PC-3 (cell line): ENCODE results near the gene SEMA5A. TPM values are rescaled to one million over a fixed set of nuclear protein-coding genes. Genes with fewer than 3 reads are reported as not detected.

Experiments used
- ATAC-seq: fragments of 200-7000 bp; cut with Tn5 transposase; 2 replicates; pipeline ENCODE4 v1.9.1; 2020; ENCODE audit warnings: mild to moderate bottlenecking, moderate library complexity
- BruUV-seq: library from RNA; stranded (reverse); fragments of 400-500 nt; replicated peaks from 2 replicates; lab custom pipeline; 2021; lab: Mats Ljungman, UMichigan
- CTCF ChIA-PET: fragments of 300-600 bp; sonication (Branson Sonifier 250); formaldehyde crosslinking; loops from one replicate; lab custom pipeline; 2022; ENCODE audit warnings: antibody characterized with exemption; lab: Charles Lee
- POLR2A ChIA-PET: fragments of 300-600 bp; sonication (Branson Sonifier 250); formaldehyde crosslinking; loops from one replicate; lab custom pipeline; 2022; ENCODE audit warnings: antibody characterized with exemption; ENCODE audit not compliant: unreplicated experiment; lab: Charles Lee
- DNase-seq: peaks from one replicate; pipeline ENCODE4 v3.0.0-alpha.2; 2015
- H2AFZ ChIP-seq: fragments of 300-600 bp; sonication (generic); 2 replicates; pipeline ENCODE4 v1.6.0; 2016; ENCODE audit warnings: antibody characterized with exemption, low read length
- H3F3A ChIP-seq: fragments of 300-600 bp; sonication (generic); one replicate; pipeline ENCODE4 v1.6.0; 2017; ENCODE audit warnings: antibody characterized with exemption, low read length, control low read depth, mild to moderate bottlenecking; ENCODE audit not compliant: unreplicated experiment
- H3K27ac ChIP-seq: fragments of 300-600 bp; sonication (generic); 2 replicates; pipeline ENCODE4 v1.5.1; 2016; ENCODE audit warnings: mild to moderate bottlenecking, low read length
- H3K27me3 ChIP-seq: fragments of 300-600 bp; sonication (generic); 2 replicates; pipeline ENCODE4 v1.6.1; 2016; ENCODE audit warnings: low read length, mixed read lengths
- H3K36me3 ChIP-seq: fragments of 300-600 bp; sonication (generic); 2 replicates; pipeline ENCODE4 v1.6.1; 2016; ENCODE audit warnings: low read depth, mixed run types, low read length, mixed read lengths
- H3K4me1 ChIP-seq: fragments of 300-600 bp; sonication (generic); 2 replicates; pipeline ENCODE4 v1.5.1; 2016; ENCODE audit warnings: low read length; ENCODE audit not compliant: insufficient read depth
- H3K4me2 ChIP-seq: fragments of 300-600 bp; sonication (generic); 2 replicates; pipeline ENCODE4 v1.6.0; 2016; ENCODE audit warnings: low read length
- H3K4me3 ChIP-seq: fragments of 300-600 bp; sonication (generic); 2 replicates; pipeline ENCODE4 v1.5.1; 2016; ENCODE audit warnings: mild to moderate bottlenecking, low read length, mixed read lengths
- H3K79me2 ChIP-seq: fragments of 300-600 bp; sonication (generic); 2 replicates; pipeline ENCODE4 v1.6.1; 2017; ENCODE audit warnings: low read length, mixed read lengths
- H3K9ac ChIP-seq: fragments of 300-600 bp; sonication (generic); 2 replicates; pipeline ENCODE4 v1.6.0; 2016; ENCODE audit warnings: mild to moderate bottlenecking, low read length
- H3K9me2 ChIP-seq: fragments of 300-600 bp; sonication (generic); replicated peaks from 2 replicates; pipeline ENCODE4 v1.6.1; 2016; ENCODE audit warnings: mixed run types, low read length, mixed read lengths
- H3K9me3 ChIP-seq: fragments of 300-600 bp; sonication (generic); 2 replicates; pipeline ENCODE4 v1.6.1; 2016; ENCODE audit warnings: low read length, mixed read lengths
- H4K20me1 ChIP-seq: fragments of 300-600 bp; sonication (generic); 2 replicates; pipeline ENCODE4 v1.6.1; 2016; ENCODE audit warnings: low read length, mixed read lengths
- CTCF ChIP-seq: fragments of 300-600 bp; sonication (generic); conservative IDR thresholded peaks from 2 replicates; pipeline ENCODE4 v1.5.1; 2017; ENCODE audit warnings: antibody characterized with exemption, low read depth, mild to moderate bottlenecking, low read length
- EZH2 ChIP-seq: fragments of 300-600 bp; sonication (generic); IDR thresholded peaks from one replicate; pipeline ENCODE4 v1.6.1; 2017; ENCODE audit warnings: antibody characterized with exemption, mild to moderate bottlenecking, low read length; ENCODE audit not compliant: unreplicated experiment
- EZH2phosphoT487 ChIP-seq: fragments of 300-600 bp; sonication (generic); IDR thresholded peaks from 2 replicates; pipeline ENCODE4 v1.6.1; 2018; ENCODE audit warnings: mild to moderate bottlenecking, antibody characterized with exemption, low read length, borderline replicate concordance
- intact Hi-C: fragments of 100-400 bp; cut with micrococcal nuclease; formaldehyde crosslinking; loops from 2 replicates; pipeline ENCODE4 v1.9.0; 2023
- total RNA-seq: library from RNA; depleted of rRNA; stranded (reverse); fragments of >200 nt; gene quantifications from 2 replicates; pipeline ENCODE4 v1.2.3, GENCODE V29; 2014

Gene SEMA5A
- total RNA-seq, 1 experiment from 2014 or later = 4.4 TPM

- ChIA-PET POLR2A (no interaction called here), CTCF (no interaction called here)
- Histone ChIP-seq H3K4me1 (peaks cover 5% of the 10 kb centered on the region; the same call in 1 of the 2 replicates), H4K20me1 (no peaks in the 10 kb centered on the region), H3K27ac (no peak overlapping the region), H3K9ac (no peak overlapping the region), H3F3A (no peaks in the 10 kb centered on the region), H3K9me2 (no peaks in the 10 kb centered on the region), H2AFZ (no peak overlapping the region), H3K36me3 (no peaks in the 10 kb centered on the region), H3K79me2 (no peaks in the 10 kb centered on the region), H3K4me2 (no peak overlapping the region), H3K9me3 (no peaks in the 10 kb centered on the region), H3K4me3 (no peak overlapping the region), H3K27me3 (no peaks in the 10 kb centered on the region)
- no peak for DNase-seq
- BruUV-seq = no TSS peak
- ATAC-seq = no peak
- intact Hi-C loops = loop anchor here (5.0 kb wide), 3 partner anchors 55 to 340 kb away; no protein-coding TSS in a partner anchor
- TF ChIP-seq EZH2phosphoT487 (no peak), CTCF (no peak), EZH2 (no peak)
These were observed 48.5 kb downstream of the SEMA5A start for GRCh38 chr5:9497347-9497746.

DNA sequence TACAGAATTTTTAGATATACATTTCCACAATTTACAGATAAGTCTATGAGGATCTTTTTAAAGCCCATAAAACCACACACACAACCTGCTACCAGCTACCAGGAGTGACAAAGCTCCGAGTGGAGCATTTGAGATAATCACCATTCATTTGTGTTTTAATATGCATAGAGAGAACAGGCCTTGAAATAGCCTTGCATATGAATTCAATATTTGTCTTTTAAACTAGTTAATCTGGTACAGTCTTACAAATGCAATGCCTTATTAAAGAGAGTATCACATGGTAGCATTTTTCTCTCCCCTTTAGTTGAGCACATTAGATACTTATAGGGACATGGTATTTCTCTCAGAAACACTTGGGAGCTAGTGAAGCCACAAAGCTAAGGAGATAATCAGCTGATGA, 49.1 kb downstream of the SEMA5A start:
- no peak overlapping the region for H3K4me2 ChIP-seq
- H3K4me1 ChIP-seq = peaks cover 5% of the 10 kb centered on the region; the same call in 1 of the 2 replicates
- no peaks in the 10 kb centered on the region for H3F3A ChIP-seq
- no peak overlapping the region for H2AFZ ChIP-seq
- H3K79me2 ChIP-seq = no peaks in the 10 kb centered on the region
- H3K9me3 ChIP-seq = no peaks in the 10 kb centered on the region
- TF ChIP-seq EZH2phosphoT487 (no peak), EZH2 (no peak)
- H3K9me2 ChIP-seq = no peaks in the 10 kb centered on the region
- no peak overlapping the region for H3K4me3 ChIP-seq
- CTCF ChIA-PET = no interaction called here
- H3K27ac ChIP-seq = no peak overlapping the region
- H3K36me3 ChIP-seq = no peaks in the 10 kb centered on the region
- no peak for ATAC-seq
- POLR2A ChIA-PET = no interaction called here
- H3K27me3 ChIP-seq = no peaks in the 10 kb centered on the region
- no peak overlapping the region for H3K9ac ChIP-seq
- DNase-seq = no peak
- no peaks in the 10 kb centered on the region for H4K20me1 ChIP-seq
- no TSS peak for BruUV-seq
- intact Hi-C loops = loop anchor here (5.0 kb wide), 3 partner anchors 54 to 340 kb away; no protein-coding TSS in a partner anchor

- DNase-seq (no peak), ATAC-seq (no peak)
- Histone ChIP-seq H3K4me2 (no peak overlapping the region), H3K9me2 (no peaks in the 10 kb centered on the region), H3K4me1 (peaks cover 5% of the 10 kb centered on the region; the same call in 1 of the 2 replicates), H3K79me2 (no peaks in the 10 kb centered on the region), H2AFZ (no peak overlapping the region), H4K20me1 (no peaks in the 10 kb centered on the region), H3F3A (no peaks in the 10 kb centered on the region), H3K36me3 (no peaks in the 10 kb centered on the region), H3K4me3 (no peak overlapping the region), H3K9ac (no peak overlapping the region), H3K9me3 (no peaks in the 10 kb centered on the region), H3K27ac (no peak overlapping the region), H3K27me3 (no peaks in the 10 kb centered on the region)
- POLR2A ChIA-PET = no interaction called here
- intact Hi-C loops = loop anchor here (5.0 kb wide), 3 partner anchors 53 to 338 kb away; no protein-coding TSS in a partner anchor
- no TSS peak for BruUV-seq
- CTCF ChIA-PET = no interaction called here
- TF ChIP-seq CTCF (no peak), EZH2phosphoT487 (no peak), EZH2 (no peak)
These were observed 50.8 kb downstream of the SEMA5A start for GRCh38 chr5:9495121-9495520.
